HK-2 (cell line): ENCODE measurements around the gene KITLG.
"Not testable (repeated sequence)": the region's sequence is repeated elsewhere in the genome, so short reads cannot be mapped to it uniquely, and the experiment has no call there.

Source experiments
- DNase-seq: peaks from one replicate; pipeline ENCODE4 v3.0.0-alpha.2; 2018; ENCODE audit not compliant: unreplicated experiment

The KITLG gene, protein sequence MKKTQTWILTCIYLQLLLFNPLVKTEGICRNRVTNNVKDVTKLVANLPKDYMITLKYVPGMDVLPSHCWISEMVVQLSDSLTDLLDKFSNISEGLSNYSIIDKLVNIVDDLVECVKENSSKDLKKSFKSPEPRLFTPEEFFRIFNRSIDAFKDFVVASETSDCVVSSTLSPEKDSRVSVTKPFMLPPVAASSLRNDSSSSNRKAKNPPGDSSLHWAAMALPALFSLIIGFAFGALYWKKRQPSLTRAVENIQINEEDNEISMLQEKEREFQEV

GRCh38 chr12:88580051-88580871 is at the start of gene KITLG:
Gene KITLG (minus strand): TSS chr12:88580471. CDS start chr12:88580278, 193 bp downstream.
- DNase-seq = peak; percentile 93

DNA sequence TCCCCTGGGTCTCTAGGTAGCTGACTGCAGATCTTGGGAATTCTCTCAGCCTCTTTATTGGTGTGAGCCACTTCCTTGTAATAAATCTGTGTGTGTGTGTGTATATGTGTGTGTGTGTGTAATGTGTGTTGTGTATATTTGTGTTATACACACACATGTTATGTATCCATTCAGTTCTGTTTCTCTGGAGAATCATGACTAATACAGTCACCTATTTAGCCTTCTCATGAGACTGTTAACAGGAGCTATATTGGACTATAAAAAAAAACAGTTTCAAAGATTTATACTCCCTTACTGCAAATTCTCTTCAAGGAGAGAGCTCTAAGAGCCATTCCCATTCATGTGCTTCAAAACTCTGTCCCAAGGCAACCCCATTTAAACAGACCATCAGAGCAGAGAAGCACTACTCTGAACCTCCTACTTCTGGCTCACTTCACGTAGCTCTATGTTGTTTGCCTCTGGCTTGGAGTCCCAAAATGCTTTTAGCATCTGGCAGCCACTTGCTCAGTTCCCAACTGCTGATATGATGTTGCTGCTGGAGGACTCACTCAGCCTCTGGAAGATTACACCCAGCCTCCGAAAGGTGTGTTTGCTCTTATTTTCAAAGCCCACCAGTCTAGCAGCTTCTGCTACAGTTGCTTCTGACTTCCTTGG is 48.7 kb upstream of the KITLG start:
- no peak for DNase-seq

DNA sequence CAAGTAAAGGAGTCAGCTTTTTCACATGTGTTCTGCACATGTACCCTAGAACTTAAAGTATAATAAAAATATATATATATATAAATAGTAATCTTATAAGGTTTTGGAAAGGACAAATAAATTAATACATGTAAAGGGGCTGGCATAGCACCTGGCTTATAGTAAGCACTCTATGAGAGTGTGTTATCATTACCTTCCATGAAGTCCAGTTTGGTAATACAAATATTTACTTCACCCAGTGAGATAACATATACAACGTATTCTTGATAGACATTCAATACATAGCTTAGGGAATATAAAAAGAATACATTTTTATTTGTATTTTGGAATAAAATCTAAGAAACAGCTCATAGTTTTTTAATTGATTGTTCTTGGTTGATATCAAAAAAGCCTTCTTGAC is 47.8 kb upstream of the KITLG start:
- DNase-seq = not testable (repeated sequence)

DNA sequence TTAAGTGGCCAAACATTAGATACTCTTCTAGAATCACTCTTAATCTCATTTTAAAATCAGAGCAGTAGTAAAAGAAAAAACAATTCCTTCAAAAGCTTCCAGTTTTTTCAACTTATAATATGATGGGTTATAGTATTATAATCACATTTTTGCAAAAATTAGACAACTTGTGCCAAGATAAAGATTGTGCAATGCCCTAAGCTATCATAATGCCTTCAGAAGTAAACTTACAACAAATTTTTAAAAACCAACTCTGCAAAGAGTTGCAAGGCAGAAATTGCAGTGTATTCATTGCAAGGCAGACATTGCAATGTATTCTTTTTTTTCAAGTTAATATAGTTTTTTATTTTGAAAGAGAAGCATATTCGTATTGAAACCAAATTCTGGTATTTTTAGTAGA is 47.2 kb upstream of the KITLG start:
- no peak for DNase-seq

DNA sequence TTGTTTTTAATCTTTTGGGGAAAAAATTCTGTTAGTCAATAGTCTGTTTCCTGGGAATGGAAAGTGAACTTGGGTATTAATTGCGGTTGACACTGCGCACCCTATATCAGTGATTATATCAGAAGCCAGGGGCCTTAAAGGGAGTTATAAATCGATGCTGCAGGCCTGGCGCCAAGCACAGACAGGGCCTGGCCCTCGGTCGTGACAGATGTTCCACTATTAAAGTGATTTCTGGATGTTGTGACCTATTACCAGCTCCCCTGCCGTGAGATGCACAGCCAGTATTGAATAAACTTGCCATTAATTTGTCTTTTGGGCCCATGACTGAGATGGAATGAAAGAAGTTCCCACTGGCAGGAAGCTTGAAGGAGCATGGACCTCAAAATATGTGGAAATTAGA is 45.1 kb upstream of the KITLG start:
- DNase-seq = no peak

GRCh38 chr12:88624911-88625310 is 44.6 kb upstream of the KITLG start:
- DNase-seq = no peak

- DNase-seq = no peak
Observed at GRCh38 chr12:88623777-88624548, 43.7 kb upstream of the KITLG start.

GRCh38 chr12:88617352-88617751 is 37.1 kb upstream of the KITLG start:
- DNase-seq = no peak

- DNase-seq = no peak
Observed at GRCh38 chr12:88615490-88615889, 35.2 kb upstream of the KITLG start.

DNA sequence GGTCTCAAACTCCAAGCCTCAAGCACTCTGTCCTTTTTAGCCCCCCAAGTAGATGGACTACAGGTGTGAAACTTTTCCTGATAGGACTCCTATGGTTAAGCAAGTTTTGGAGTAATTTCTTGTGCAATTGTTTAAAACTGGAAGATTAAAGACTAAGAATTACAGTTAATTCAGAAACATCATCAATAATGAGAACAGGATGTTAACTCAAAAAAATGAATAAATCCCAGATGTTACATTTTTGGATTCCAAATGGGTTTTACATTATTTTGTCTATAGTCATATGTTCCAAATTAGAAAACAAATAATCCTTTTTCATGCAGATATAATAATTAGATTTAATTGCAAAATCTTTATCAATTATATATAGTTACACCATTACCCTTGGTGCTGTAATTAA is 24.4 kb upstream of the KITLG start:
- no peak for DNase-seq

DNA sequence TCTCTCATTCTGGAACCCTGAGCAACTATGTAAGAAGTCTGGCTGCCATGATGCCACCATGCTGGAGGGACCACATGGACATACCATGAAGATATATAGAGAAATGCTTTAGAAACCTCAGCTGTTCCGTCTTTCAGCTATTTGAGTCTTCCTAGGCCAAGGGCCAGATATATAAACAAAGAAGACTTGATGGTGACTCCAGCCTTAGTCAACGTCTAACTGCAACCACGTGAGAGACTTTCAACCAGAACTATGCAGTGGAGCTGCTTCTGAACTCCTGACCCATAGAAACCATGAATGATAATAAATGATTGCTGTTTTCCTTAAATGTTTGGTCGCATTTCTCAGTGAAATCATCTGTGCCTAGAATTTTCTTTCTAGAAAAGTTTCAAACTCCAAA is 20.0 kb upstream of the KITLG start:
- peak; percentile 7 for DNase-seq

DNA sequence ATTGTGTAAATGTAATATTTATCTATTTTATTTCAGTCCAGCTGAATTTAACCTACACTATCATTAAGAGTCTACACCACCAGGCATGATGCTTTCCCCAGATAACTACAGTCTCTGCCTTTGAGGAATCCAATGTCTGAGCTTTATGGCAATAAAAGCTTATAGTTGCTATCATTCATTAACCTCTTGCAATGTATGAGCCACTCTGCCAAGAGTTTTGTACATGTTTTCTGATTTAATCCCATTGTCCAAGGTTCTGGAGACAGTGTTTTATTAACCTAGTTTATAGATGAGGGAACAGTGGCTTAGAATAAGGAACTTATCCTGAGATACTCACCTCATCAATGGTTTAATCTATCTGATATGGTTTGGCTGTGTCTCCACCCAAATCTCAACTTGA is 17.1 kb upstream of the KITLG start:
- DNase-seq = no peak

DNA sequence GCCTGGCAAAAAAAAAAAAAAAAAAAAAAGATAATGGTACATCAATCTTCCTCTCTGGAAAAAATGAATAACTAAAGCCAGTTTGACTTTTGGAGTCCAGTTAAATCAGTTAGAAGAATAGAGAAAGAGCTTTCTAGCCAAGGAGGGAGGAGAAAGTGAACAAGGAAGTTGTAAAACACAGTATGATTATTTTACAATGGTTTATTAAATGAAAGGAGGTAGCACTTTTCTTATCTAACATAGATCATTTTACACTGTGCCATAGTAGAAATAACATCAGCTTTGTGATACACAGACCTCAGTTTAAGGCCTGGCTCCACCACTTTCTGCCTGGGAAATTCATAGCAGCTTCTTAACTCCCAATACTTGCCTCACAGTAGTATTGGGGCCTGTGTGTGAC is 15.4 kb upstream of the KITLG start:
- no peak for DNase-seq

DNA sequence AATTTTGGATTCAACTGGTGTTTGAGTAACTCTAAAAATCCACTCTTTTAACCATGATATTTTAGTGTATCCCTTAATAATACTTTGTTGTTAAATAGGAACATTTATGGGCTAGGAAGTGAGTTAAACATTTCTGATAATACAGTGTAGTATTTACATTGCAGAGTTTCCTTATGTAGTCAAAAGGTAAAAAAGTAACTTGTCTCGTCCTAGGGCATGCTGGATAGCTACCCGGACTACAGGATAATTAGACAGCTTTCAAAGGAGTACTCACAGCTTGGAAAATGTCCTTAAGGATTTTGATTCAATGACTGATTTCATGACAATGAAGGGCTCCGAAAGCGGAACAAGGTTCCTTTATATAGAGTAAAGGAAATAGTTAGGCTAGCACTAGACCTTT is 14.5 kb upstream of the KITLG start:
- DNase-seq = no peak

DNA sequence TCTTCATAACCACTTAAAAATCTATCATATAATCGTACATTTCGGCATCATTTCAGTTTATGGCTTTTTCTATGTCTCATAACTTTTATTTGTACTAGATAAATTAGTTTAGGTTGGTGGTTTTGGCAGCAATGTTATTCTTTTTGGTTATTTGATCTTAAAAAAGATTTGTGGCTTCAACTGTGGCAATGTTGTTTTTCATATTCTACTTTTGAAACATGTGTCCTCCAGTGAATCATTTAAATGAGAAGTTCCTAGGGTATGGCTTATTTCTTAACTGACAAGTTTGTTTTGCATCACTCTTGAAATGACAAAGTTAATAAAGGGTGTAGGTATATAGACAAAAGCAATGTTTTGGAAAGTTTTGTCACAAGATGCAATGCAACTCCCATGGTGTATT is 11.1 kb upstream of the KITLG start:
- no peak for DNase-seq

DNA sequence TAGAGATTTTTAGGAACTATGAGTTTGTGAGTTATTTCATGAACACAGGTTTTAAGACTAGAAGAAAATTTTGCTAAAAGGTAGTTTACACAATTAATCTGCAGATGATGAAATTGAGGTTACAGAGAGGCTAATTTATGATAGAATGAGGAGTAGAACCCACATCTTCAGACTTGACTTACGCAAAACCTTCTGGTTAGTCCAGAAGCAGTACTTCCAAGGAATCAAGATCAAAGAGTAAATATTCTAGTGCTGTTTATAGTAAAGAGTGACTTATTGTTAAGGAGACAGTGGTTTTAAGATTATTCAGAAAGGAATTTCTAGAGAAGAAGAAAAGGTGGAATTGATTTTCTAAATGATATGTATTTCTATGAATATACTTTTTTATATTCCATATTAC is 10.6 kb upstream of the KITLG start:
- no peak for DNase-seq

GRCh38 chr12:88585077-88585476 is 4.8 kb upstream of the KITLG start:
- no peak for DNase-seq

DNA sequence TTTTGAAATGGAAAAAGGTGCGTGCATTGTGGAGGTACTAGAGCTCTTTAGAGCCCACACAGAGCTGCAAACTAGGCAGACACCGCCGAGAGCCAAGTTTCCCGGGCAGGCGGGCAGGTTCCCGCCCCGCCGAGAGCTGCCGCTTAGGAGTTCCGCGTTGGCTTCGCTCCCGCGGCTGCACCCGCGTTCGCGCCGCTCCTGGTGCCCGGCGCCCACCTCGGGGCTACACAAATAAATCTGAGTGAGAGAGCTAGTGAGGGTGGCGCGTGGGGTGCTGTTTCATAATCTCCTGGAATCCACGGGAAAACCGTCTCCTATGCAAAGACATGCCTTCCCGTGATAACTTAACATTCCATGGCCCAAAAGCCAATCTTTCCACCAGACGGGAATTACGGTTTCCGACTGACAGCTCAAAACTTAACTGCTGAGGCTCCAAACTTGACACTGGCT is 645 bp downstream of the KITLG start:
- peak; percentile 48 for DNase-seq

GRCh38 chr12:88579161-88579517 is 1.1 kb downstream of the KITLG start:
- peak; percentile 50 for DNase-seq

GRCh38 chr12:88578276-88579160 is 1.8 kb downstream of the KITLG start:
- peak; percentile 24 for DNase-seq

DNA sequence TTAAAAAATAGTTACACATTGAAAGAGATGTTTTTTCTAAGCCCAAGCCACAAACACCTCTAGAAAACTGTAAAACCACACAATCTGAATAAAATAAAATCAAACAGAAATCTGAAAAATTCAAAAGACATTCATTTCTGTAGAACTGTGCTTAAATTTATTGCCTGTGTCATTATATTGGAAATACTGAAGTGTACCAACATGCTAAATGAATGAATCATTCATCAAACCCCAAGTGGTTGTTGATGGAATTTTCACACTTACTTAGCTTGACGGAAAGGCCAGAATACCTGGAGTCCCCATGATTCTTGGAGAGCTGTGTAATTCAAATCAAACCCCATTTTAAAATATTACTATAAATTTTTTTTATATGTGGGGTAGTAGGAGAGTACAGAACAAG is 2.7 kb downstream of the KITLG start:
- no peak for DNase-seq
